ENCODE data around the gene DENND2A.
"Not testable (repeated sequence)": the region's sequence is repeated elsewhere in the genome, so short reads cannot be mapped to it uniquely, and the experiment has no call there.

DENND2A gene

GRCh38 chr7:140557069-140557468 is 83.5 kb downstream of the DENND2A start:
- Histone ChIP-seq H3K27ac (replicated peaks) (no peak overlapping the region), H3K4me3 (replicated peaks; ENCODE audit: insufficient read depth, low read length) (no peak overlapping the region), H3K27me3 (ENCODE audit: insufficient read depth, poor library complexity, severe bottlenecking) (no peaks in the 10 kb centered on the region)
- no peak for TF ChIP-seq GABPA (IDR thresholded peaks at IDR 0.05; ENCODE audit: low read depth)
- no peak for TF ChIP-seq SPI1 (IDR thresholded peaks at IDR 0.05; ENCODE audit: borderline replicate concordance, low read depth)
- TF ChIP-seq POLR2AphosphoS5 (IDR thresholded peaks at IDR 0.05; ENCODE audit: low read depth) = no peak
- TF ChIP-seq REST (IDR thresholded peaks at IDR 0.05; ENCODE audit: insufficient replicate concordance, low read depth) = no peak
- no peak for DNase-seq (ENCODE audit: low read depth in 1 of 2, low spot score in 1 of 2)

- H3K27ac ChIP-seq (replicated peaks); DNase-seq (ENCODE audit: low read depth in 1 of 2, low spot score in 1 of 2); H3K27me3 ChIP-seq (ENCODE audit: insufficient read depth, poor library complexity, severe bottlenecking); H3K4me3 ChIP-seq (replicated peaks; ENCODE audit: insufficient read depth, low read length): not testable (repeated sequence)
Observed at GRCh38 chr7:140553236-140553635, 87.4 kb downstream of the DENND2A start.

DNA sequence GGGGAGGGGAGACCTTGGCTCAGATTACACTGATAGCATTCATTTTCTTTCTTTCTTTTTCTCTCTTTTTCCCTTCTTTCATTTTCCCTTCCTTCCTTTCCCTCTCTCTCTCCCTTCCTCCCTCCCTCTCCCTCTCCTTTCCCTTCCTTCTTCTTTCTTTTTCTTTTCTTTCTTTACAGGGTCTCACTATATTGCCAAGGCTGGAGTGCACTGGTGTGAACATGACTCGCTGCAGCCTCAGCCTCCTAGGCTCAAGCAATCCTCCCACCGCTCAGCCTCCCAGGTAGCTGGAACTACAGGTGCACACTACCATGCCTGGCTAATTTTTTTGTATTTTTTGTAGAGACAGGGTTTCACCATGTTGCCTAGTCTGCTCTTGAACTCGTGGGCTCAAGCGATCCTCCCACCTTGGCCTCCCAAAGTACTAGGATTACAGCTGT is 88.4 kb downstream of the DENND2A start:
- no peak for TF ChIP-seq CTCF (IDR thresholded peaks at IDR 0.05; ENCODE audit: insufficient read depth, low read length)
- no peak for TF ChIP-seq GABPA (IDR thresholded peaks at IDR 0.05; ENCODE audit: low read depth)
- TF ChIP-seq SPI1 (IDR thresholded peaks at IDR 0.05; ENCODE audit: borderline replicate concordance, low read depth) = no peak
- TF ChIP-seq POLR2AphosphoS5 (IDR thresholded peaks at IDR 0.05; ENCODE audit: low read depth) = no peak
- TF ChIP-seq REST (IDR thresholded peaks at IDR 0.05; ENCODE audit: insufficient replicate concordance, low read depth) = no peak
- Histone ChIP-seq H3K4me3 (replicated peaks; ENCODE audit: insufficient read depth, low read length) (no peak overlapping the region), H3K27ac (replicated peaks) (no peak overlapping the region), H3K27me3 (ENCODE audit: insufficient read depth, poor library complexity, severe bottlenecking) (no peaks in the 10 kb centered on the region)
- DNase-seq (ENCODE audit: low read depth in 1 of 2, low spot score in 1 of 2) = no peak

GRCh38 chr7:140551355-140552239 is 89.0 kb downstream of the DENND2A start:
- H3K27me3 ChIP-seq (ENCODE audit: insufficient read depth, poor library complexity, severe bottlenecking) = no peaks in the 10 kb centered on the region
- H3K4me3 ChIP-seq (replicated peaks; ENCODE audit: insufficient read depth, low read length) = no peak overlapping the region
- no peak for TF ChIP-seq POLR2AphosphoS5 (IDR thresholded peaks at IDR 0.05; ENCODE audit: low read depth)
- no peak for TF ChIP-seq GABPA (IDR thresholded peaks at IDR 0.05; ENCODE audit: low read depth)
- TF ChIP-seq REST (IDR thresholded peaks at IDR 0.05; ENCODE audit: insufficient replicate concordance, low read depth) = no peak
- no peak for TF ChIP-seq SPI1 (IDR thresholded peaks at IDR 0.05; ENCODE audit: borderline replicate concordance, low read depth)
- no peak for TF ChIP-seq CTCF (IDR thresholded peaks at IDR 0.05; ENCODE audit: insufficient read depth, low read length)
- DNase-seq (ENCODE audit: low read depth in 1 of 2, low spot score in 1 of 2) = no peak
- no peak overlapping the region for H3K27ac ChIP-seq (replicated peaks)

Data from HL-60 (cell line).